SK-N-MC (cell line): ENCODE data around the gene FTH1.
"Not testable (repeated sequence)": the region's sequence is repeated elsewhere in the genome, so short reads cannot be mapped to it uniquely, and the experiment has no call there.

ENCODE experiments used
- DNase-seq: peaks from one replicate; pipeline ENCODE4 v3.0.0-alpha.2; 2011; ENCODE audit warnings: low read depth, low spot score
- H3K27ac ChIP-seq: fragments of 200-600 bp; sonication (generic); 2 replicates; pipeline ENCODE4 v1.5.1; 2016; ENCODE audit warnings: mixed run types
- H3K36me3 ChIP-seq: fragments of 200-600 bp; sonication (generic); 2 replicates; pipeline ENCODE4 v1.6.1; 2017; ENCODE audit warnings: antibody characterized with exemption, low read length, mixed read lengths; ENCODE audit not compliant: insufficient read depth
- H3K4me3 ChIP-seq: fragments of 200-600 bp; sonication (generic); 2 replicates; pipeline ENCODE4 v1.5.1; 2016
- H3K9ac ChIP-seq: fragments of 200-600 bp; sonication (generic); 2 replicates; pipeline ENCODE4 v1.8.0; 2017; ENCODE audit warnings: mixed run types, mixed read lengths; ENCODE audit not compliant: insufficient read length
- H3K9me3 ChIP-seq: fragments of 200-600 bp; sonication (generic); 2 replicates; pipeline ENCODE4 v1.6.1; 2017; ENCODE audit warnings: low read depth, mild to moderate bottlenecking, antibody characterized with exemption, low read length, moderate library complexity, mixed read lengths
- EZH2 ChIP-seq: fragments of 200-600 bp; sonication (generic); IDR thresholded peaks from one replicate; pipeline ENCODE4 v1.6.1; 2017; ENCODE audit warnings: antibody characterized with exemption
- FOXP2 ChIP-seq: optimal IDR thresholded peaks from 2 replicates; pipeline ENCODE3; 2011; ENCODE audit warnings: mild to moderate bottlenecking, moderate library complexity; ENCODE audit not compliant: insufficient read depth; ENCODE audit errors: extremely low read length, control extremely low read depth
- POLR2AphosphoS5 ChIP-seq: IDR thresholded peaks from 2 replicates; pipeline ENCODE4 v1.6.1; 2012; ENCODE audit warnings: mild to moderate bottlenecking, low read depth, low read length, borderline replicate concordance

Gene FTH1

DNA sequence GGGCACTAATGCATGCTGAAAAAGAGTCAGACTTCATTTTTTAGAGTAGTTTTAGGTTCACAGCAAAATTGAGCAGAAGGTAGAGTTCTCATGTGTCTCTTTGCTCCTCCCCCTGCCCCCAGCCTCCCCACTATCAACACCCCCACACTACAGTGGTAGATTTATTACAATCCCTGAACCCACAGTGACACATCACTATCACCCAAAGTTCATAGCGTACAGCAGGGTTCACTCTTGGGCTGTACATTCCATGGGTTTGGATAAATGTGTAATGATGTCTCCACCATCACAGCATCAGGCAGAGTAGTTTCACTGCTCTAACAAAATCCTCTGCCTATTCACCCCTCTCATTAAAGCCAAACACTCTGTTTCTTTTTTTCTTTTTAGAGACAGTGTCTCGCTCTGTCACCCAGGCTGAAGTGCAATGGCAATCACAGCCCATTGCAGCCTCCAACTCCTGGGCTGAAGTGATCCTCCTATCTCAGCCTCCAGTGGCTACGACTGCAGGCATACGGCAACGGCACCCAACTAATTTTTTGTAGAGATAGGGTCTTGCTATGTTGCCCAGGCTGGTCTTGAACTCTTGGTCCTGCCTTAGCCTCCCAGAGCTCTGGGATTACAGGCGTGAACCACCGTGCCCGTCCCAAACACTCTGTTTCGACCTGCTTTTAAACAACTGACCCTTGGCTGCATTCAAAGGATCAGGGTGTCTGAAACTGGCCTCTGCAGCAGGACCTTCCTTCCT is 13.2 kb downstream of the FTH1 start:
- no peak for TF ChIP-seq EZH2
- no peak for TF ChIP-seq FOXP2
- TF ChIP-seq POLR2AphosphoS5 = no peak
- H3K9me3 ChIP-seq = no peaks in the 10 kb centered on the region
- no peak overlapping the region for H3K9ac ChIP-seq
- no peak for DNase-seq
- no peaks in the 10 kb centered on the region for H3K36me3 ChIP-seq
- no peak overlapping the region for H3K4me3 ChIP-seq
- no peak overlapping the region; the same call in 1 of the 2 replicates for H3K27ac ChIP-seq

DNA sequence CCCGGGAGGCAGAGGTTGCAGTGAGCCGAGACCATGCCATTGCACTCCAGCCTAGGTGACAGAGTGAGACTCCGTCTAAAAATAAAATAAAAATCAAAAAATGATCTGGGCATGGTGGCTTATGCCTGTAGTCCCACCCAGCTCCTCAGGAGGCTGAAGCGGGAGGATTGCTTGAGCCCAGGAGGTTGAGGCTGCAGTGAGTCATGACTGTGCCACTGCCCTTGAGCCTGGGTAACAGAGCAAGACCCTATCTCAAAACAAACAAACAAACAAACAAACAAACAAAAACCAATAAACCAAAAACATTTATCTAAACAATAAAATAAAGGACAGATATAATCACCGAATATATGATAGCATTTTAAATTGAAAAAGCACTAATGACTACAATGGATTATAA is 13.8 kb downstream of the FTH1 start:
- H3K9ac ChIP-seq, H3K36me3 ChIP-seq: not testable (repeated sequence)

DNA sequence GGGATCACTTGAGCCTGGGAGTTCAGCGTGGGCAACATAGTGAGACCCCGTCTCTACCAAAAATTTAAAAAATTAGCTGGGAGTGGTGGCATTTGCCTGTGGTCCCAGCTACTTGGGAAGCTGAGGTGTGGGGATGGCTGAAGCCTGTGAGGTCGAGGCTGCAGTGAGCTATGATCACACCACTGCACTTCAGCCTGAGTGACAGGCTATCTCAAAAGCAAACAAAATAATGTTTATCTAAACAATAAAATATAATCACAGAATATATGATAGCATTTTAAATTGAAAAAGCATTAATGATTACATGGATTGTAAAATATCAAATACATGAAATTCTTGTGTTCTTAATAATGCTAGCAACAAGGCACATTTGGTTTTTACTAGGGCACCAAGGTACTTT is 14.6 kb downstream of the FTH1 start:
- DNase-seq = no peak
- TF ChIP-seq POLR2AphosphoS5 = no peak
- Histone ChIP-seq H3K4me3 (no peak overlapping the region), H3K9me3 (no peaks in the 10 kb centered on the region), H3K36me3 (no peaks in the 10 kb centered on the region), H3K9ac (no peak overlapping the region), H3K27ac (no peak overlapping the region)

More for the DNA sequence above, 13.8 kb downstream of the FTH1 start:
- DNase-seq, H3K4me3 ChIP-seq, H3K27ac ChIP-seq, H3K9me3 ChIP-seq: not testable (repeated sequence)

DNA sequence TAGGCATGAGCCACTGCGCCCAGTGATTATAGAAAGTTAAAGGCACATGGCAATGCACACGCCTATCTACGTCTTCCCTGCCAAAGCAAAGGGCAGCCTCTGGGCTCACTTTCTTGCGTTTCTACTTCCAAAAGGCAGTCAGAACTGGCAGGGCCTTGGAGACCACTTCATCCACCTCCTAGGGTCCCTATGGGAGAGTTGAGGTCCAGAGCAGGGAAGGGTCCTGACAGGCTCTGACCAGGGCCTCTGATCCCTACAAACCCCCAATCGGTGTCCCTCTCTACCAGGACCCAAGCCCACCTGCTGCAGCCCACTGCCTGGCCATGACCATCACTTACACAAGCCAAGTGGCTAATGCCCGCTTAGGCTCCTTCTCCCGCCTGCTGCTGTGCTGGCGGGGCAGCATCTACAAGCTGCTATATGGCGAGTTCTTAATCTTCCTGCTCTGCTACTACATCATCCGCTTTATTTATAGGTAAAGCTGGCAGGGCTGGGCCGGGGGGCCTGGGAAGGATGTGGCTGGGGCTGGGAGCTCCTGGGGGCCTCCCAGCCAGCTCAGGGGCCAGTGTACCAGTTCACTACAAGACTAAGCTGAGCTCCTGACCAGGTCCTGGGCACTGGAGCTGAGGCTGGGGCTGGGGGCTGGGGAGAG is 15.8 kb downstream of the FTH1 start:
- TF ChIP-seq POLR2AphosphoS5 (no peak), EZH2 (no peak), FOXP2 (no peak)
- Histone ChIP-seq H3K4me3 (no peak overlapping the region), H3K36me3 (no peaks in the 10 kb centered on the region), H3K9ac (no peak overlapping the region), H3K9me3 (no peaks in the 10 kb centered on the region), H3K27ac (no peak overlapping the region)
- no peak for DNase-seq

DNA sequence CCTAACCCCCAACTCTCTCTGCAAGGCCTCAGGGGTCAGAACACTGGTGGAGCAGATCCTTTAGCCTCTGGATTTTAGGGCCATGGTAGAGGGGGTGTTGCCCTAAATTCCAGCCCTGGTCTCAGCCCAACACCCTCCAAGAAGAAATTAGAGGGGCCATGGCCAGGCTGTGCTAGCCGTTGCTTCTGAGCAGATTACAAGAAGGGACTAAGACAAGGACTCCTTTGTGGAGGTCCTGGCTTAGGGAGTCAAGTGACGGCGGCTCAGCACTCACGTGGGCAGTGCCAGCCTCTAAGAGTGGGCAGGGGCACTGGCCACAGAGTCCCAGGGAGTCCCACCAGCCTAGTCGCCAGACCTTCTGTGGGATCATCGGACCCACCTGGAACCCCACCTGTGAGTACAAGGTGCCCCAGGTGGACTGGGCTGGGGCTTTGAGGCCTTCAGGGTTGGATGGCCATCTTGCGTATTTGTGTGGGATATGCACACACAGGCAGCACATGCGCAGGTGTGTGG is 17.3 kb downstream of the FTH1 start, which contains the start of gene BEST1:
BEST1 (plus strand) TSS at position 317 of the 513 bp plus-strand sequence. CDS start 1,456 bp downstream, outside the sequence.
- Histone ChIP-seq H3K9me3 (no peaks in the 10 kb centered on the region), H3K27ac (peak within 1 kb of the TSS; percentile 99), H3K36me3 (no peaks in the 10 kb centered on the region), H3K4me3 (peak within 1 kb of the TSS; percentile 72), H3K9ac (peak within 1 kb of the TSS; percentile 93)
- DNase-seq = no peak
- TF ChIP-seq POLR2AphosphoS5 (no peak), FOXP2 (no peak), EZH2 (no peak)

DNA sequence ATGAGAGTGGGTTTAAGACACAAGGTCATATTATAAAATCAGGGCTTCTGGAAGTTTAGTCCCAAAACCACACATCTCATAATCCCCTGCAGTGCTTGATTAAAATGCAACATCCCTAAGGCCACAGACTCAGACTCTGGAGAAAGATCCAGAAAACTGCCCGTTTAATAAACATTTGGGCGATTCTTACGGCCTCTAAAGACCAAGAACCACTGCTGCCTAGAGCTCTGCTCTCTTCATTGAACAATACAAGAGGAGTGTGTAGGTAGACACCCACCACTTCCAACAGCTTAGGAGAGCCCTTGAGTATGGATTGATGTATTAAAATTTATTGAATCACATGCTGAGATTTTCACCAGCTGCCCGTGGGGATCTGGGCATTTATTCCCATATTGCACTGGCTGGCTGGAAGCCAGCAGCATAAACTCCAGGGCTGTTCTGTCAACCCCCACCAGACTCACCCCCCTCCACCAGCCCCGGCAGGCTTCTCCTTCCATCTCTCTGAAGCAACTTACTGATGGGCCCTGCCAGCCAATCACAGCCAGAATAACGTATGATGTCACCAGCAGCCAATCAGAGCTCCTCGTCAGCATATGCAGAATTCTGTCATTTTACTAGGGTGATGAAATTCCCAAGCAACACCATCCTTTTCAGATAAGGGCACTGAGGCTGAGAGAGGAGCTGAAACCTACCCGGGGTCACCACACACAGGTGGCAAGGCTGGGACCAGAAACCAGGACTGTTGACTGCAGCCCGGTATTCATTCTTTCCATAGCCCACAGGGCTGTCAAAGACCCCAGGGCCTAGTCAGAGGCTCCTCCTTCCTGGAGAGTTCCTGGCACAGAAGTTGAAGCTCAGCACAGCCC is 18.0 kb downstream of the FTH1 start:
- Histone ChIP-seq H3K36me3 (no peaks in the 10 kb centered on the region), H3K9me3 (no peaks in the 10 kb centered on the region), H3K27ac (peak overlapping the region; percentile 99), H3K4me3 (peak overlapping the region; percentile 72), H3K9ac (peak overlapping the region; percentile 93)
- DNase-seq = peak; percentile 99
- TF ChIP-seq POLR2AphosphoS5 = peak; percentile 47; the same call in 1 of the 2 replicates
- TF ChIP-seq FOXP2 = no peak

DNA sequence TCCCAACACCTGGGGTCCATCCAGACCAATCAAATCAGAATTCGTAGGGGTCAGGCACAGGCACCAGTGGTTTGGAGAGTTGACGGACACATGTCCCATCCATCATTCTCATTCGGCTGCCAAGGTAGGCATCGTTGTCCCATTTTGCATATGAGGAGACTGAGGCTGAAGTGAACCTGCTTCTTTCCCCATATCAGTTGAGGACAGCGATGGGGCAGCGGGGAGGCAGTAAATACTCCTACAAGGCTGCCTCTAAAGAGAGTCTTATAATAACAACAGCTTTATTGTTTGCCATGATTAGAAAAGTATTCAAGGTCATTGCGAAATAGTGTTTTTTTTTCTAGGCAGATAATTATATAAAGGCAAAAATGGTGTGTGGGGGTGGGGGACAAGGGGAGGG is 18.9 kb downstream of the FTH1 start:
- TF ChIP-seq POLR2AphosphoS5 (no peak), FOXP2 (no peak), EZH2 (no peak)
- H3K9ac ChIP-seq = peak overlapping the region; percentile 37
- H3K9me3 ChIP-seq = no peaks in the 10 kb centered on the region
- peak overlapping the region; percentile 99 for H3K27ac ChIP-seq
- H3K4me3 ChIP-seq = peak overlapping the region; percentile 14; the same call in 1 of the 2 replicates
- DNase-seq = no peak
- H3K36me3 ChIP-seq = no peaks in the 10 kb centered on the region

DNA sequence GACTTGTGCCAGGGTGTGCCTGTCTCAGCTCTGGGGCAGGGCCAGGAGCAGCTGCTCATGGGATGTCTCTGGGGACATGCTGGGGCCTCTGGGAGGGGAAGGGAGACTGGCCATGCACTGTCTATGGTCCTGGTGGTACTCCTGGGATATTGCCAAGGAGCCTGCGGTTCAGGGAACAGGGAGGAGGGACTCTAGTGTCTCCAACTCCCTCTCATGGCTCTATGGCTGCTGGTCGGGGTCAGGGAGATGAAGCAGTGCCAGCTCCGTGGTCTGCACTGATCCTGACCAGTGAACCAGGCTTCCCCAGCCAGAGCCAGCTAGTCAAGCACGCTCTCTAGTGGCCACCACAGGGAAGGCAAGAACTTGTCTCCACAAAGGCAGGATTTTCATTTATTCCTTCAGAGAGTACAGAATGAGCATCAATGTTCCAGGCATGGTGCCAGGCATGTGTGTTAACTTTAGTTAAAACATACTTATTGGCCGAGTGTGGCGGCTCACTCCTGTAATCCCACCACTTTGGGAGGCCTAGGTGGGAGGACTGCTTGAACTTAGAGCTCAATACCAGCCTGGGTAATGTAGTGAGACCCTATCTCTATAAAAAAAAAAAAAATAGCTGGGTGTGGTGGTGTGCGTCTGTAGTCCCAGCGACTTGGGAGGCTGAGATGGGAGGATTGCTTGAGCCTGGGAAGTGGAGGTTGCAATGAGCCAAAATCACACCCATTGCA is 19.8 kb downstream of the FTH1 start:
- TF ChIP-seq FOXP2 = no peak
- TF ChIP-seq POLR2AphosphoS5 = no peak
- TF ChIP-seq EZH2 = no peak

More for the DNA sequence above, 19.8 kb downstream of the FTH1 start:
- Histone ChIP-seq H3K36me3 (no peaks in the 10 kb centered on the region), H3K9ac (peak overlapping the region; percentile 30), H3K4me3 (no peak overlapping the region), H3K27ac (peak overlapping the region; percentile 58; the same call in 1 of the 2 replicates), H3K9me3 (no peaks in the 10 kb centered on the region)
- DNase-seq = peak; percentile 79
